Measurements from ENCODE around the gene GLI3.
"Not testable (repeated sequence)": the region's sequence is repeated elsewhere in the genome, so short reads cannot be mapped to it uniquely, and the experiment has no call there.

Gene GLI3

GRCh38 chr7:42212541-42213090, 24.4 kb downstream of the GLI3 start:
- DNase-seq (ENCODE audit: low read depth) = no peak

- no peak for DNase-seq (ENCODE audit: low read depth)
These were observed 25.1 kb downstream of the GLI3 start for GRCh38 chr7:42211938-42212337.

- no peak for DNase-seq (ENCODE audit: low read depth)
These were observed 26.2 kb downstream of the GLI3 start for GRCh38 chr7:42210779-42211178.

- no peak for DNase-seq (ENCODE audit: low read depth)
These were observed 26.7 kb downstream of the GLI3 start for GRCh38 chr7:42210333-42210732.

- not testable (repeated sequence) for DNase-seq (ENCODE audit: low read depth)
These were observed 27.9 kb downstream of the GLI3 start for GRCh38 chr7:42209085-42209484.

- DNase-seq (ENCODE audit: low read depth) = no peak
These were observed 28.4 kb downstream of the GLI3 start for GRCh38 chr7:42208572-42208971.

GRCh38 chr7:42207420-42207819, 29.6 kb downstream of the GLI3 start:
- no peak for DNase-seq (ENCODE audit: low read depth)

- DNase-seq (ENCODE audit: low read depth) = no peak
These were observed 33.7 kb downstream of the GLI3 start for GRCh38 chr7:42203336-42203735.

- DNase-seq (ENCODE audit: low read depth) = no peak
These were observed 34.4 kb downstream of the GLI3 start for GRCh38 chr7:42202601-42203000.

- no peak for DNase-seq (ENCODE audit: low read depth)
These were observed 37.9 kb downstream of the GLI3 start for GRCh38 chr7:42198974-42199668.

GRCh38 chr7:42198296-42198695, 38.7 kb downstream of the GLI3 start:
- no peak for DNase-seq (ENCODE audit: low read depth)

GRCh38 chr7:42197451-42197850, 39.6 kb downstream of the GLI3 start:
- DNase-seq (ENCODE audit: low read depth) = no peak

- no peak for DNase-seq (ENCODE audit: low read depth)
These were observed 42.8 kb downstream of the GLI3 start for GRCh38 chr7:42194238-42194637.

GRCh38 chr7:42193471-42194129, 43.4 kb downstream of the GLI3 start:
- no peak for DNase-seq (ENCODE audit: low read depth)

GRCh38 chr7:42192851-42193461, 44.1 kb downstream of the GLI3 start:
- no peak for DNase-seq (ENCODE audit: low read depth)

GRCh38 chr7:42192066-42192465, 44.9 kb downstream of the GLI3 start:
- DNase-seq (ENCODE audit: low read depth) = no peak

- DNase-seq (ENCODE audit: low read depth) = no peak
These were observed 47.5 kb downstream of the GLI3 start for GRCh38 chr7:42189535-42189934.

GRCh38 chr7:42186151-42186550, 50.9 kb downstream of the GLI3 start:
- no peak for DNase-seq (ENCODE audit: low read depth)

- DNase-seq (ENCODE audit: low read depth) = no peak
These were observed 51.3 kb downstream of the GLI3 start for GRCh38 chr7:42185726-42186125.

GRCh38 chr7:42183547-42183946, 53.5 kb downstream of the GLI3 start:
- no peak for DNase-seq (ENCODE audit: low read depth)

- no peak for DNase-seq (ENCODE audit: low read depth)
These were observed 55.4 kb downstream of the GLI3 start for GRCh38 chr7:42181566-42181965.

GRCh38 chr7:42180806-42181205, 56.2 kb downstream of the GLI3 start:
- DNase-seq (ENCODE audit: low read depth) = no peak

- DNase-seq (ENCODE audit: low read depth) = no peak
These were observed 60.3 kb downstream of the GLI3 start for GRCh38 chr7:42176724-42177101.
